HG03025 (cell line): ENCODE results near the gene ADCY6.

Source experiments
- ATAC-seq: cut with Tn5 transposase; IDR thresholded peaks from one replicate; pipeline ENCODE4 v1.9.1; 2021; ENCODE audit warnings: mild to moderate bottlenecking, moderate library complexity; ENCODE audit not compliant: unreplicated experiment, low FRiP score

ADCY6 gene

DNA sequence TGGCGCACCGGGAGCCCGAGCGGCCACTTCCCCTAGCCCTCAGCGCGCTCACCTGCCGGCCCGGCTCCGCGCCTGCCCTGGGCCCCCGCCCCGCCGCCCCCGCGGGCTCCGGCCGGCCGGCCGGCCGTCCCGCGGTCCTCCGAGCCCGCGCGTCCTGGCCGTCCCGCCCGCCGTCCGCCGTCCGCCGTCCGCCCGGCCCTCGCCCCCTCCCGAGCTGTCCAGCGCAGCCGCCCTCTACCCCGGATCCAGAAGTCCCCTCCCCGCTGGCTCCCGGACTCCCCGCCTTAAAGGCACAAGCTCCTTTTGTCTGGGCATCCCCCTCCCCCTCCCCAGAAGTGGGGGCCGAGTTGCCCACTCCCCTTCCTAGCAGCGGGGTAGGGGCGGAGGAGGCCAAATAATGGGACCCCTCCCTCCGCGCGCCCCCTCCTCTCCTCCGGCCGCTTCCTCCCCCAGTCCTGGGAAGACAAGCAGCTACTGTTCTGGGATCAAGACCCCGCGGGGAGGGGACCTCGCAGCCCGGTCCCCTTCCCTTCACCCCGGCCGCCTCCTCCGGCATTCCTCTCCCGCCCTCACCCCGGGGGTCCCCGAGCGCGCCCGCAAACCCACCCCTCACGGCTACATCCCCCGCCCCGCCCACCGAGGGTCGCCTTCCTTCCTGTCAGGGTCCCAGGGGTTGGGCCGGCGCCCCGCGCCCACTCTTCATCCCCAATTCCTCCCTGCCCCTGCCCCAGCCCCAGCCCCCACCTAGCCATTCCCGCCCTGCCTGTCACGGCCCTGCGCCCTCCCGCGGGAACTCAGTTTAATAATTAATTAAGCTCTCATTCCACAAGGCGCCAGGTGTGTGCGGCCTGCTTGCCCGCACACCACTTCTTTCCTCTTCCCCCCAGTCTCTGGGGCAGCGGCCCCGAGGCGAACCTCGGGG lies at the start of gene ADCY6:
ADCY6 (minus strand) TSS at position 236 of the 922 bp plus-strand sequence. CDS start 5,655 bp downstream, outside the sequence.
- no peak for ATAC-seq

DNA sequence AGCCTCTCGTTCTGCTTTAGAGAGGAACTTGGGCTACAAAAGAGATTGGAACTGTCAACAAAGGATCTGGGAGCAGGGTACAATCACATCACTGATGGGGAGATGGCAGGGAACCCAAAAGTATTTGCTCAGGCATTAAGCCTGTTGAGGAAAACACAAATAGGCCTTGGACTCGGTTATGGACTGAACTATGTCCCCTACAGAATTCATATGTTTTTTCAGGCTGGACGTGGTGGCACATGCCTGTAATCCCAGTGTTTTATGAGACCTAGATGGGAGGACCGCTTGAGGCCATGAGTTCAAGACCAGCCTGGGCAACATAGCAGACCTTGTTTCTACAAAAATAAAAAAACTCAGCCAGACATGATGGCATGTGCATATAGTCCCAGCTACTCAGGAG lies 49.2 kb upstream of the ADCY6 start:
- no peak for ATAC-seq

DNA sequence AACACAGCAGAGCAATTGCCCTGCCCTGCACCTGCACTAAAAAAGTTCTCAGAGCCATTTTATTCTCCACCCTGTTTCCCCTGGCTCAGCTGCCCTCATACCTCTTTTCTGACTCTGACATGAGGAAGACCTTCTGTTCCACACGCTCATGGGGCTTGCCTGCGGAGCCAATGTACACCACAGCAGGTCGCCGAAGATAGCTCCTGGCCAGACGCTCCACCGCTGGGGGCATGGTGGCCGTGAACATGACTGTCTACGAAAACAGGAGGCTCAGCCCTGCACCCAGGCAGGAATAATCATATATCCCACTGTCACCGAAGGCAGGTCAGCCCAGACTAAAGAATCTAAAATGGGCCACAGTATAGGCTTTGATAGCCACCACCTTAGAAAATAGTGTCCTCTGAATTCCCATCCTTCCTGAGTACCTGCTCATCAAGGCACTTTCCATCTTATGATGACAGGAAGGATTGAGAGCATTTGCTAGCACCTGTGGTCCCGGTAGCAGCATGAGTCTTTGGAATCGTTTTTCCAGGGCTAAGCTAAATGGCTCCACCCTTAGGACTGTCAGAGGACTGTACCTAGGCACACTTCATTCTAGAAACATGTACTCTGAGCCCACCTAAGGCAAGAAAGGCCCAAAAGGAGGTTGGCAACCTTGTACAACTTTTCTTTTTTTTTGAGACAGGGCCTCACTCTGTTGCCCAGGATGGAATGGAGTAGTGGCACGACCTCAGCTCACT lies 43.6 kb upstream of the ADCY6 start:
- no peak for ATAC-seq

DNA sequence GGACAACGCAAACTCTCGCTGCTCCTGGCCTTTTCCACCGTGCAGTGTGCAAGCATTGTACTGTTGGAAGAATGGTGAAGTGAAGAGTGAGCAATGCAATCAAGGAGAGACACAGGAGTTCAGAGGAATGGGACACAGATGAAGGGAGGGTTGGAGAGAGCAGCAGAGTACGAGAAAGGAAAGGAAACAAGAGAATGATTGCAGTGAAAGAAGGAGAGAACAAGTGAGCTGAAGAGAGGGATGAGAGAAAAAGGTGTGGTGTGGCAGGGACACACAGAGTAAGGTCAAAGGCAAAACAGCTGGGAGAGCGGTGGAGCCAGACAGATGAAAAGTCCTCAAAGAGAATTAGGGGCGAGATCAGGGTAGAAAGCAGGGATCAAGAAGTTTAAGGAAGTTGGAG lies 42.4 kb upstream of the ADCY6 start:
- ATAC-seq = no peak

DNA sequence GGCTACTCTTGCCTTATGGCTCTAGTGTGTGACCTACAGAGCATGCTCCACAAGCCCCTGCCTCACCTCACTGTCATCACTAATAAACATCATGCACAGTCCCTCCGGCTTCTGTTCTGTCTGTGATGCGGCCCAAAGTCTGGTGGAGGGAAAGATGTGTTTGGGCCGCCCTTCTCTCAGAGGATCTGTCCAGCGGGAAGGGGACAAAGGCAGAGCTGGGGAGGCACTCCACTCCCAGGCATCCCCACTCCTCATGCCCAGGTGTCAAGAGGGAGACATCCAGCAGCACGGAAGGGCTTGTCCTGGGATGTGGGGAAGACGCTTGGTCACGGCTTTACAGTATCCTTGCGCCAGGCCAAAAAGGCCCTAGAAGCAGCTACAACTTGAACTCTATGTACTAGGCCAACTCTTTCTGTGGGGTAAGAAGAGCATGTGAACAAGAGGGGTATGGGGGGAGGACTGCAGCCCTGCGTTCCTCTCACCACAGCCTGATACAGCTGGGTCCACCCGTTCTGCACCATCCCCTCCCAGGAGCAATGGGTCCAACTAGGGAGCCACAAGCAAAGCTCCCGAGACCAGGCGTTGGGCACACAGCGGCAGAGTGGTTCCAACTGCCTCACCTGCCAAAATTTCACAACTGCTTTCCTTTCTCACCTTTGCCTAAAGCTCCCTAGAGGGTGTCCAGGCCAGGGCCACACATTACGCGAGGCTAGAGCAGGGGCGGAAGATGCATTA lies 40.1 kb upstream of the ADCY6 start:
- ATAC-seq = no peak

DNA sequence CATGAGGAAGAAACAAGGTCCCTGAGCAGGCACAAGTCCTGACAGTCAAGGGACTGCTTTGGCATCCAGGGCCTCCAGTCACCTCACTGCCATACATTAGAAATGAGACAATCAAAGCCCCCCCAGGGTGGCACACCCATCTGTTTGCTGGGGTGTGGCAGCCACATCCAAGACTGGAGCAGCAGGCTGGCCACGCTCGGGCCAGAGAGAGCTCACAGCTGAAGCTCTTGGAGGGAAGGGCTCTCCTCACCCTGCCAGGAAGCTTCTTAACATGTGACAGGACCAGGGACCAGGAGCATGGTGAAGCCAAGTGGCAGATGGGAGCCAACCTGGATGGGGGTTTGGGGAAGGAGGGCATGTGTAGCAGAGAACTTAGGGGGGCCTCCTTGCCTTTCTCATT lies 39.4 kb upstream of the ADCY6 start:
- no peak for ATAC-seq

DNA sequence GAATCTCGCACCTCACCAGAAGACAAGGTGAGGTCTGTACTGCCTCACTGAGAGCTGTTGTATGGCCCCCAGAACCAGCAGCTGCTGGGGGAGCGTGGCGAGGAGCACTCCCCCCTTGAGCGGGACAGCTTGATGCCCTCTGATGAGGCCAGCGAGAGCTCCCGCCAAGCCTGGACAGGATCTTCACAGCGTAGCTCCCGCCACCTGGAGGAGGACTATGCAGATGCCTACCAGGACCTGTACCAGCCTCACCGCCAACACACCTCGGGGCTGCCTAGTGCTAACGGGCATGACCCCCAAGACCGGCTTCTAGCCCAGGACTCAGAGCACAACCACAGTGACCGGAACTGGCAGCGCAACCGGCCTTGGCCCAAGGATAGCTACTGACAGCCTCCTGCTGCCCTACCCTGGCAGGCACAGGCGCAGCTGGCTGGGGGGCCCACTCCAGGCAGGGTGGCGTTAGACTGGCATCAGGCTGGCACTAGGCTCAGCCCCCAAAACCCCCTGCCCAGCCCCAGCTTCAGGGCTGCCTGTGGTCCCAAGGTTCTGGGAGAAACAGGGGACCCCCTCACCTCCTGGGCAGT lies 38.7 kb upstream of the ADCY6 start:
- no peak for ATAC-seq

DNA sequence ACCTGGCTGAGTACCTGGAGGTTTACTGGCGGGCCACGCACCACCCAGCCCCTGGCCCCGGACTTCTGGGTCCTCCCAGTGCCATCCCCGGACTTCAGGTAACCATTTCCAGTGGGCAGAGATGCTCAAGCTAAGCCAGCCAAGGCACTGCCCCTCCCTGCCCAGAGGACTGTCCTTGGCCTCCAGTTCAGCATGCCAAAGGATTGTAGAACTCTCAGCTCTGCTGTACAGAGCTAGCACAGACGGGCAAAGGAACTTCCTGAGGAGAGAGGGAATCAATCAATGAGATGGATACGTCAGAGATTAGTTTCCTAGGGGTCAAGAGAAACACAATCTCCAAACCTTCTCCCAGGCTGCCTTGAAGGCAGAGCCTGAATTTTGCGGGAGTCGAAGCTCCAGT lies 38.1 kb upstream of the ADCY6 start:
- no peak for ATAC-seq

DNA sequence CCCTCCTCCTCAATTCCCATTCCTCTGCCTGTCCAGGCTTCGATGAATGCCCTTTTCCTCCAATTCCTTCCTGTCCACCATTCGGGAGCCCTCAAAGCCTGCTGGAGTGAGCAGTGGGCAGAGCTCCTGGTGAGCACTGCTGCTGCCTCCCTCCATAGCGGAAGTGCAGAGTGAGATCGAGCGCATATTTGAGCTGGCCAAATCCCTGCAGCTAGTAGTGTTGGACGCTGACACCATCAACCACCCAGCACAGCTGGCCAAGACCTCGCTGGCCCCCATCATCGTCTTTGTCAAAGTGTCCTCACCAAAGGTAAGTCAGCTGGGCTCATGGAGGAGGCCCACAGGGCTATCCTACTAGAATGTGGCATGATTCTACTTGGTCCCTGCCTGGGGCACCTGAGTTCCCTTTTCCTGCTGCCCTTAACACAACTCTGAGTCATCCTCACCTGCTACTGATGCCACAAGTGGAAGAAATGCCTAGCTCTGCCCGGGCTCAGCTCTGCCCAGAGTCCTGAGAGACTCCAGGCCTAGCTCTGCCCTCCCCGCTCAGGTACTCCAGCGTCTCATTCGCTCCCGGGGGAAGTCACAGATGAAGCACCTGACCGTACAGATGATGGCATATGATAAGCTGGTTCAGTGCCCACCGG lies 37.4 kb upstream of the ADCY6 start:
- no peak for ATAC-seq

DNA sequence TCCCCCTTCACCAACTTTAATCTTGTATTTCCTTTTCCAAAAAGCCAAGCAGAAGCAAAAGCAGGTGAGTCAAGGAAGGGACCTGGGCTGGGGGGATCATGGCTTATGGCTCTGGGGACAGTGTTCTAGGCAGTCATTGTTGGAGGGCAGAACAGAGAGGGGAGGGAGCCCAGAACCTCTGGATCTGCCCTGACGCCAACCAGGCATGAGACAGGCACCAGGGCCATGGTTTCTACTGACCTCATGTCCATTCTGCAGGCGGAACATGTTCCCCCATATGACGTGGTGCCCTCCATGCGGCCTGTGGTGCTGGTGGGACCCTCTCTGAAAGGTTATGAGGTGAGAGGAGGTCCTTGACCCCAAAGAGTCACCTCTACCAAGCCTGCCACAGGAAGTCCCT lies 36.0 kb upstream of the ADCY6 start:
- ATAC-seq = no peak

DNA sequence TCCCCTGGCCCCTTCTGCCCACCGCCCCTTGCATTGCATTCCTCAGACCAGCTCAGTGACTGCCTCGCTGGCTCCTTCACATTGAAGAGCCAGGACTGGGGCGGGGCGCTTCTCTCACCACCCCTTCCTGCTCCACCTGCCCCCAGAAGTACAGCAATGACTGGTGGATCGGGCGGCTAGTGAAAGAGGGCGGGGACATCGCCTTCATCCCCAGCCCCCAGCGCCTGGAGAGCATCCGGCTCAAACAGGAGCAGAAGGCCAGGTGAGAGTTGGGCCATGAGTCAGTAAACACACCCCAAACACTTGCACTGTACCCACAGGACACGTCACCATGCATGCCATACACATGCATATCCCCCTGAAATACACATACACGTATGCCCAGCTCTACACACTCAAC lies 35.2 kb upstream of the ADCY6 start:
- no peak for ATAC-seq

DNA sequence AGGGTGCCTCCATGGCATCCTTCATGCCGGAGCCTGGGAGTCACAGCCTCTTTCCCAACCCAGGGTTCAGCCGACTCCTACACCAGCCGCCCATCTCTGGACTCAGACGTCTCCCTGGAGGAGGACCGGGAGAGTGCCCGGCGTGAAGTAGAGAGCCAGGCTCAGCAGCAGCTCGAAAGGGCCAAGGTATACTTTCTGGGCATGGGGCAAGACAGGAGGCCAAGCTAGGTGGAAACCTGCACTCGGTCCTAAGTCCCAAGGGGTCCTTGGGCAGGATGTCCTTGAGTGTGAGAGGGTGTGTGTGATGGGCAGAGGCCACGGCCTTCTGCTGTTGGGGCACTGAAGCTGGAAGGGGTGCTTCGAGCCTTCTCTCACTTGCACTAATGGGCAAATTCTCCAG lies 34.4 kb upstream of the ADCY6 start:
- no peak for ATAC-seq

DNA sequence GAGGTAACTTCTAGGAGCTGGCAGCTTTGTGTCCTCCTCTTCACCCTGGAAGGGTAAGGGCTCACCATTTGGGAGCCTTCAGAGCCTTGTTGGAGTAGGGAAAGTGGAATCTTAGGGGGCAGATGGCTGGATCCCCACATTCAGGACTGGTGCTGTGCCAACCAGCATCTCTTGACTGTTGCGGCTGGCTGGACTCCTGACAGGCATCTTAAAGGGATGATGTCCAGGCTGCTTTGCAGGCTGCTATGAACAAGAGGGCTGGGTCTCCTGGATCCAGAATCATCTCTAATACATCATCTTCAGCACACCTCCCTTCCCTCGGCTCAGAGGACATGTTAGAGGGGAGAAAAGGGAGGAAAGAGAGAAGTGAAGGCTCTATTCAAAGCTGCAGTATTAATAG lies 33.8 kb upstream of the ADCY6 start:
- ATAC-seq = no peak

DNA sequence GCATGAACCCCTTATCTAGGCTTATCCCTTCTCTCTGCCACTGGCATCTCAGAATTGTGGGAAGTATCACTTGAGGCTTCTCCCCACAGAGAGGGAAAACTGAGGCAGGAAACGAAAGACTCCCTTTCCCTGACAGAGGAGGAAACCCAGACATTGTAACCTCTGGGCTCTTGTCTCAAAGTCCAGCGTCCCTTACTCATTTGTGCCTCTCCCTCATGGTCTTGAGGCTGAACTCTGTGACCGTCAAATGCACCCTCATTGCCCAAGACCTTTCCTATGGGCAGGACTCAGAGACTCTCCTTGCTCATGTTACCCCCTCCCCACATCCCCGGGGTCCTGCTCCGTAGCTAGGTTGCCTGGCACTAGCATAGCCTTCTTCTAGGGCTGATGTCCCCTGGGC lies 33.2 kb upstream of the ADCY6 start:
- no peak for ATAC-seq

DNA sequence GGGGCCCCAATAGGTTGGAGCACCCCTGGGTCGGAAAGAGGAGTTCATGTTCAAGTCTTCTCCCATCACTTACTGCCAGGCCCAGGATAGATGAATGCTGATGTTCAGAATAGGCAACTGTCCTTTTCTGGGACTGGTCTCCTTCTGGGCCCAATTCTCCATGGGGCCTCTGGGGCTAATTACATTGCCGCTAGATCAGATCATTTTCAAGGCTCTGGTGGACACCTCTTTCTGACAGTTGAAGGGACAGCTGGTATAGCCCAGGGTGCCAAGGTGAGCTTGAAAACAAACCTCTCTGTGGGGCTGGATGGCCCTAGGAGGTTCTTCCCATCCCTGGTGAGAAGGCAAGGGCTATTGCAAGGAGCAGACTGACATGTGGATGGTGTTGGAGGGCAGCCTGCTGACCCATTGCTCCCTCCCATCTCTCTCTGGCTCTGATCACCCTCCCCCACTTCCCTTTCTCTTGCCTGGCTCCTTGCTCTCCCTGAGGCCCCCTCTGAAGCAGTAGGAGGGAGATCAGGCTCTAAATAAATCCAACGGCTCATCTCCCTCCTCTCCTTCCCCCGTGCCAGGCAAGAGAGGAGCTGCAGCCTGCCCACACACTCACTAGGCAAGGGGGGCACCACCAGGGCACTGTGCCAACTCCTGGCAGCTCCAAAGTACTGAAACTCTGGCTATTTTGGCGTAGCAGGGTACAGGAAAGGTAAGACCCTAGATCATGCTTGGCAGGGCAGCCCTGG lies 31.3 kb upstream of the ADCY6 start:
- no peak for ATAC-seq

DNA sequence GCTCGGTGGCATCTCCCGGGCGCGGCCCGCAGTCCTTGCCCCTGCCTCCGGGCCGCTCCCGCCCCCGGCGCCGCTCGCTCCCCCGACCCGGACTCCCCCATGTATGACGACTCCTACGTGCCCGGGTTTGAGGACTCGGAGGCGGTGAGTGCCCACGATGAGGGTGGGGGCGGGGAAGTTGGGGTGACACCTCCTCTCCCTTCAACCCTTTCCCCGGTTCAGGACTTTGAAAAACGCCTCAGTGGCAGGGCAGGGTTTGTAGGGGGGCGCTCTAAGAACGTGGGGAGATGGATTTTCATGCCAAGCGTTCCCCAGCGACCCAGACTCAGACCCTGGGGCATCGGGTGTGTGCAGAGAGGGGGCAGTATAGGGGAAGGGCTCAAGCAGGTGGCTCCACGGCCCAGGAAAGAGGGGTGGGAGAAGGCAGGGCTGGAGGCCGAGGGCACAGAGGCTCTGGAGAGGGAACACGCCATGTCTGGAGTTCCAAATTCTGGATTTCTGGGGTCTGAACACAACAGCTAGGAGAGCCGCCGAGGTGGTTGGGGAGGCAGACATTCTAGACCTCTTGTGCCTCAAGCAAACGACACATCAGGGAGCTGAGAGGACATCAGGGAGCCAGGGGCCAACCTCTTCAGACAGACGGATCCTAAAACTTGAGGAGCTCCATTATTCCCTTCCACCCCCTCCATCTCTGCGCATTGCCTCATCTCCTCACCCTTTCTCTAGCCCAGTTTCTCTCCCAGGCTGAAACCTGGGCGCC lies 30.1 kb upstream of the ADCY6 start:
- no peak for ATAC-seq

DNA sequence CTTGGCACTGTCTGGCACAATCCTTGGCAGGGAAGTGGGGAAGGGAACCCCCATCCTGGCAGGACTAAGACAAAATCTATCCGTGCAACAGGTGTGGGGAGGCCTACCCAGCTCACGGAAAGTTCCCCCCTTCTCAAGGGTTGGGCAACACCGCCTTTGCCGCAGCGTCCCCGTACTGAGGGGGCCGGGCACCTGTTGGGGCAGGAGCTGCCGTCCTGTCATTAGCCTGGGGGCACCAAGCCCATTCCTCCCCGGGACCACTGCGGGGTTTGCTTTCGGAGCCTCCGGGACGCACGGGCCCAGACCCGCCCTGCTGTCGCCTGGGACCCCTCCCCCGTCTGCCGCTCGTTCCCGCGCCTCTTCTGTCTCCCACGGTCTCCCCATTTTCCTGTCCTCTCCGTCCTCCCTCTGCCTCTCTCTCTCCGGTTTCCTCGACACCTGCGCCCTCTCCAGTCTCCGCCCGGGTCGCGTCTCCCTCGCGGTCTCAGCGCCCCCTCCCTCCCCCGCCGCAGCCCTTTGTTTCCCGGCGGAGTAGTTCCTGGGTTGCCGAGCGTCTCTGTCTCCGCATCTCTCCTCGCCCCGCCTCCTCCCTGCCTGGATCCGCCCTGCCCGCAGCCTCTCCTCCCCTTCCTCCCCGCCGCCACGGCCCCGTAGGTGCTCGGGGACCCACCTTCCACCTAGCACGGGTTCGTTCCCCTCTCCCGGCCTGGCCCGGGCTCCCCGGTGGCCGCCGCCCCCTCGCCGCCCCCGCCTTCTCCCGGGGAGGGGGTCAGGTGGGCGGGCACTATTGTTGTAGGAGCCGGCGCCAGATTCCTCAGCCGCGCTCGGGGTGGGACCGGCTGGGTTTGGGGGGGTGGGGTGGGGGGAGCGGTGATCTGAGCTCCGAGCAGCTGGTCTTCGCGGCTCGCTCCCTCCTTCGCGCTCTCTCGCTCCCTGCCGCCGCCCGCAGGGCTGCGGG lies 29.3 kb upstream of the ADCY6 start, which contains the start of gene CACNB3:
CACNB3 (plus strand) TSS at position 624 of the 958 bp plus-strand sequence. CDS start 434 bp downstream, outside the sequence.
- no peak for ATAC-seq
